Stimulated activated memory B cell treated with anti-CD40 and anti-IgM and Interleukin-4, amounts not matched to agents 10 μg/mL and 1 μg/mL and 100 μg/mL, for 72 hours (primary cell): ENCODE results near the gene SCNN1G.

Source experiments
- ATAC-seq: fragments of 150-1000 bp; cut with Tn5 transposase; 2 replicates; pipeline ENCODE4 v1.10.0; 2021
- H3K27ac Mint-ChIP-seq: one replicate; pipeline ENCODE4 v1.8.0; 2022; ENCODE audit warnings: mild to moderate bottlenecking, mixed read lengths
- H3K27me3 Mint-ChIP-seq: one replicate; pipeline ENCODE4 v1.8.0; 2022; ENCODE audit warnings: mixed read lengths
- H3K36me3 Mint-ChIP-seq: one replicate; pipeline ENCODE4 v1.8.0; 2022; ENCODE audit warnings: mixed read lengths
- H3K4me1 Mint-ChIP-seq: one replicate; pipeline ENCODE4 v1.8.0; 2022; ENCODE audit warnings: mixed read lengths
- H3K4me3 Mint-ChIP-seq: one replicate; pipeline ENCODE4 v1.8.0; 2022; ENCODE audit warnings: mild to moderate bottlenecking, moderate library complexity, mixed read lengths
- H3K9me3 Mint-ChIP-seq: one replicate; pipeline ENCODE4 v1.8.0; 2022; ENCODE audit warnings: mixed read lengths

The SCNN1G gene

GRCh38 chr16:23209606-23210005, 27.1 kb downstream of the SCNN1G start:
- Mint-ChIP-seq H3K27ac (no peak overlapping the region), H3K4me1 (peaks cover 4% of the 10 kb centered on the region), H3K27me3 (peaks cover 33% of the 10 kb centered on the region), H3K4me3 (no peak overlapping the region), H3K36me3 (no peaks in the 10 kb centered on the region), H3K9me3 (no peaks in the 10 kb centered on the region)
- ATAC-seq: no peak

DNA sequence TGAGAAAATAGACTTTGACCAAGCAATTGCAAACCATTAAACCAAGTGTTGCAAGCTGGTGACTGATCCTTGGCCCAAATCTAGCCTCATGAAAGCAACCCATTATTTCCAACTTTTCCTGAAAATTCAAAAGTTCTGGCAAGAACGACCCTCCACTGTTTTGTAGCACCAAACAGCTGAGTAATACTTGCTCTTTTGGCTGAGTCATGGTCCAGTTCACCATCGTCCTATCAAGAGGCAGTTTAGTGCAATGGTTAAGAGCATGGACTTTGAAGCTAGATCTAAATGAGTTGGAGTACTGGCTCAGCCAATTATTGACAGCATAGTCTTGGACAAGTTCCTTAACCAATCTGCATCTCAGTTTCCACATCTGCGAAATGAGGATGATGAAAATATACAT, 31.3 kb downstream of the SCNN1G start:
- H3K9me3 Mint-ChIP-seq: no peaks in the 10 kb centered on the region
- peaks cover 10% of the 10 kb centered on the region for H3K4me1 Mint-ChIP-seq
- H3K27ac Mint-ChIP-seq: no peak overlapping the region
- peaks cover 18% of the 10 kb centered on the region for H3K27me3 Mint-ChIP-seq
- no peaks in the 10 kb centered on the region for H3K36me3 Mint-ChIP-seq
- ATAC-seq: no peak
- no peak overlapping the region for H3K4me3 Mint-ChIP-seq

GRCh38 chr16:23214796-23215195, 32.3 kb downstream of the SCNN1G start:
- Mint-ChIP-seq H3K9me3 (no peaks in the 10 kb centered on the region), H3K4me3 (no peak overlapping the region), H3K36me3 (no peaks in the 10 kb centered on the region), H3K27ac (no peak overlapping the region), H3K27me3 (peaks cover 16% of the 10 kb centered on the region), H3K4me1 (peaks cover 10% of the 10 kb centered on the region)
- no peak for ATAC-seq

GRCh38 chr16:23215435-23215834, 32.9 kb downstream of the SCNN1G start:
- Mint-ChIP-seq H3K27me3 (peaks cover 19% of the 10 kb centered on the region), H3K4me3 (no peak overlapping the region), H3K27ac (no peak overlapping the region), H3K9me3 (no peaks in the 10 kb centered on the region), H3K4me1 (peaks cover 10% of the 10 kb centered on the region), H3K36me3 (no peaks in the 10 kb centered on the region)
- ATAC-seq: no peak

GRCh38 chr16:23216658-23217246, 34.2 kb downstream of the SCNN1G start:
- H3K4me3 Mint-ChIP-seq: no peak overlapping the region
- H3K4me1 Mint-ChIP-seq: peaks cover 10% of the 10 kb centered on the region
- H3K27me3 Mint-ChIP-seq: peaks cover 19% of the 10 kb centered on the region
- no peak for ATAC-seq
- no peaks in the 10 kb centered on the region for H3K36me3 Mint-ChIP-seq
- no peaks in the 10 kb centered on the region for H3K9me3 Mint-ChIP-seq
- no peak overlapping the region for H3K27ac Mint-ChIP-seq

GRCh38 chr16:23217646-23218045, 35.1 kb downstream of the SCNN1G start:
- peaks cover 10% of the 10 kb centered on the region for H3K4me1 Mint-ChIP-seq
- ATAC-seq: no peak
- H3K4me3 Mint-ChIP-seq: no peak overlapping the region
- no peaks in the 10 kb centered on the region for H3K36me3 Mint-ChIP-seq
- H3K27me3 Mint-ChIP-seq: peaks cover 19% of the 10 kb centered on the region
- H3K9me3 Mint-ChIP-seq: no peaks in the 10 kb centered on the region
- H3K27ac Mint-ChIP-seq: no peak overlapping the region

GRCh38 chr16:23222929-23223328, 40.4 kb downstream of the SCNN1G start:
- no peaks in the 10 kb centered on the region for H3K4me1 Mint-ChIP-seq
- peaks cover 17% of the 10 kb centered on the region for H3K27me3 Mint-ChIP-seq
- peaks cover 4% of the 10 kb centered on the region for H3K9me3 Mint-ChIP-seq
- no peak overlapping the region for H3K27ac Mint-ChIP-seq
- no peak overlapping the region for H3K4me3 Mint-ChIP-seq
- no peak for ATAC-seq
- H3K36me3 Mint-ChIP-seq: no peaks in the 10 kb centered on the region

- H3K27ac Mint-ChIP-seq: no peak overlapping the region
- H3K9me3 Mint-ChIP-seq: peaks cover 7% of the 10 kb centered on the region
- H3K4me3 Mint-ChIP-seq: no peak overlapping the region
- ATAC-seq: no peak
- H3K27me3 Mint-ChIP-seq: peaks cover 21% of the 10 kb centered on the region
- no peaks in the 10 kb centered on the region for H3K4me1 Mint-ChIP-seq
- no peaks in the 10 kb centered on the region for H3K36me3 Mint-ChIP-seq
These were observed 40.8 kb downstream of the SCNN1G start for GRCh38 chr16:23223368-23223767.

DNA sequence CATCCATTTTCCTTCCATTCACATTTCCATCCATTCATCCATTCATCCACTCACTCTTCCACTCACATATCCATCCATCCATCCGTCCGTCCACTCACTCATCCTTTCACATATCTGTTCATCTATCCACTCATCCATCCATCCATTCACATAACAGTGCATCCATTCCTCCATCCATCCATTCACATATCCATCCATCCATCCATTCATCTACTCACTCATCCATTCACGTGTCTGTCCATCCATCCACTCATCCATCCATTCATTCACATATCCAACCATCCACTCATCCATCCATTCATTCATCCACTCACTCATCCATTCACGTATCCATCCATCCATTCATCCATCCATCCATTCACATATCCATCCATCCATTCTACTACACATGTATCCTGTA, 42.6 kb downstream of the SCNN1G start:
- H3K4me1 Mint-ChIP-seq: no peaks in the 10 kb centered on the region
- peaks cover 7% of the 10 kb centered on the region for H3K9me3 Mint-ChIP-seq
- H3K36me3 Mint-ChIP-seq: no peaks in the 10 kb centered on the region
- H3K4me3 Mint-ChIP-seq: no peak overlapping the region
- H3K27ac Mint-ChIP-seq: no peak overlapping the region
- ATAC-seq: no peak
- peaks cover 13% of the 10 kb centered on the region for H3K27me3 Mint-ChIP-seq

DNA sequence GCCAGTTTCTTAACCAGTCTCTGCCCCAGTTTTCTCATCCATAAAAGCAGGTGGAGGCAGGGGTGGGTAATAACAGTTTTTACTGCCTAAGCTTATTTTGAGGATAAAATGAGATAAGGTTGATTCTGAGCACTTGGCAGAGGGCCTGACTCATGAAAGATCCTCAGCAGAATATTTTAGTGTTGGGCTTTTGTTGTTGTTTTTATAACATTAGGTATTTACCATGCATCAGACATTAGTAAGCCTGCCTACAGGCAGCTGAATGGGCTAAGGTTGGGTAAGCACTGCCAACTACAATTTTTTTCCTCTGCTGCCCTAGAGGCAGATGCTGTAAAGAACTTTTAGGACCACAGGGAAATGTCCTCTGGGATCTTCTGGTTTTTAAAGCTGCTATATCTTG, 43.1 kb downstream of the SCNN1G start:
- Mint-ChIP-seq H3K4me1 (no peaks in the 10 kb centered on the region), H3K36me3 (no peaks in the 10 kb centered on the region), H3K27ac (no peak overlapping the region), H3K9me3 (peaks cover 7% of the 10 kb centered on the region), H3K27me3 (peaks cover 13% of the 10 kb centered on the region), H3K4me3 (no peak overlapping the region)
- ATAC-seq: no peak

DNA sequence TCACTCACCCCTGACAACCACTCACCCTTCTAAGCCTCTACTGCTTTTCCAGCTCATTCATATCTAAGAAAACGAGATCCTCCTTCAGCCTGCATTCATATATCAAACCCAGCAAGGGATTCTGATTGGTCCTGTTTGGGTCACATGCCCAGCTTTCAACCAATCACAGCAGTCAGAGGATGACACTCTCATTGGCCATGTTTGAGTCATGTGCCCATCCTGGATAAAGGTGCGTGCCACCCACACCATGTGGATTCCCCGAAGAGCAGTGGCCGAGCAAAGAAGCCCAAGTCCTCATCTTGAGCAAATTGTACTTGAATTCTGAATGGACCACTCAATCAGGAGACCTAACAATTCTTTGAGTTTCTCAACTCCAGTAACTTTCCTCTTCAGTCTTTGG, 45.0 kb downstream of the SCNN1G start:
- Mint-ChIP-seq H3K36me3 (no peaks in the 10 kb centered on the region), H3K4me1 (no peaks in the 10 kb centered on the region), H3K9me3 (peaks cover 7% of the 10 kb centered on the region), H3K4me3 (no peak overlapping the region), H3K27me3 (peaks cover 24% of the 10 kb centered on the region), H3K27ac (no peak overlapping the region)
- ATAC-seq: no peak

DNA sequence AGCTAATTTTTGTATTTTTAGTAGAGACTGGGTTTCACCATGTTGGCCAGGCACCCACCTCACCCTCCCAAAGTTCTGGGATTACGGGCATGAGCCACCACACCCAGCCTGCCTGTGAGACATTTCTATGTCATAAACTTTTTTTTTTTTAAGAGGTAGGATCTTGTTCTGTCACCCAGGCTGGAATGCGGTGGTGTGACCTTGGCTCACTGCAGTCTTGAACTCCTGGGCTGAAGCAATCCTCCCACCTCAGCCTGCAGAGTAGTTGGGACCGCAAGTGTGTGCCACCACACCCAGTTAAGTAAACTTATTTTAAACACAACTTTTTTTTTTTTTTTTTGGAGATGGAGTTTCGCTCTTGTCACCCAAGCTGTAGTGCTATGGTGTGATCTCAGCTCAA, 47.2 kb downstream of the SCNN1G start:
- H3K4me3 Mint-ChIP-seq: no peak overlapping the region
- peaks cover 24% of the 10 kb centered on the region for H3K27me3 Mint-ChIP-seq
- ATAC-seq: no peak
- peaks cover 7% of the 10 kb centered on the region for H3K9me3 Mint-ChIP-seq
- no peaks in the 10 kb centered on the region for H3K4me1 Mint-ChIP-seq
- no peak overlapping the region for H3K27ac Mint-ChIP-seq
- no peaks in the 10 kb centered on the region for H3K36me3 Mint-ChIP-seq

GRCh38 chr16:23232806-23233205, 50.3 kb downstream of the SCNN1G start:
- Mint-ChIP-seq H3K27ac (no peak overlapping the region), H3K27me3 (peaks cover 32% of the 10 kb centered on the region), H3K4me1 (no peaks in the 10 kb centered on the region), H3K36me3 (no peaks in the 10 kb centered on the region), H3K9me3 (peaks cover 2% of the 10 kb centered on the region), H3K4me3 (no peak overlapping the region)
- ATAC-seq: no peak

- no peaks in the 10 kb centered on the region for H3K36me3 Mint-ChIP-seq
- ATAC-seq: no peak
- no peaks in the 10 kb centered on the region for H3K9me3 Mint-ChIP-seq
- H3K4me3 Mint-ChIP-seq: no peak overlapping the region
- H3K27me3 Mint-ChIP-seq: peaks cover 29% of the 10 kb centered on the region
- no peak overlapping the region for H3K27ac Mint-ChIP-seq
- no peaks in the 10 kb centered on the region for H3K4me1 Mint-ChIP-seq
These were observed 52.6 kb downstream of the SCNN1G start for GRCh38 chr16:23235176-23235575.

- no peaks in the 10 kb centered on the region for H3K9me3 Mint-ChIP-seq
- no peak overlapping the region for H3K4me3 Mint-ChIP-seq
- H3K27ac Mint-ChIP-seq: no peak overlapping the region
- no peaks in the 10 kb centered on the region for H3K36me3 Mint-ChIP-seq
- no peaks in the 10 kb centered on the region for H3K4me1 Mint-ChIP-seq
- ATAC-seq: no peak
- peaks cover 22% of the 10 kb centered on the region for H3K27me3 Mint-ChIP-seq
These were observed 54.4 kb downstream of the SCNN1G start for GRCh38 chr16:23236983-23237382.

DNA sequence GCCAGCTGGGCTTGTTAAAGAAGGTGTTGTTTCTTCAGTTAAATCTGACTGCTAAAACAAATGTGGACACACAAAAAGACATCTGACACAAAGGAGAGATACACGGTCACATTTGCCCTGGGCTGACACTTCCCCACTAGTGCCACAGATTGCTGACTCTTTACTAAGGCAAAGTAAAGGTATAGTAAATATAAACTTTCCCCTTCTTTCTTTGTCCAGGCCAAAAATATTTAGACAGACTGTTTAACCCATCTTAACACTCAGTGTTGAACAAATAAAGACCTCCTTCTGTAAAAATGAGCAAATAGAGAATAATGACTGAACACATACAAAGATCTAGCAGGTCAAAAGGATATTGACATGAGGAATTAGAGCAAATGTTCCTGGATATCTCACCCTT, 58.4 kb downstream of the SCNN1G start:
- peaks cover 12% of the 10 kb centered on the region for H3K9me3 Mint-ChIP-seq
- H3K27me3 Mint-ChIP-seq: peaks cover 18% of the 10 kb centered on the region
- no peaks in the 10 kb centered on the region for H3K36me3 Mint-ChIP-seq
- H3K27ac Mint-ChIP-seq: no peak overlapping the region
- no peaks in the 10 kb centered on the region for H3K4me1 Mint-ChIP-seq
- H3K4me3 Mint-ChIP-seq: no peak overlapping the region
- ATAC-seq: no peak

DNA sequence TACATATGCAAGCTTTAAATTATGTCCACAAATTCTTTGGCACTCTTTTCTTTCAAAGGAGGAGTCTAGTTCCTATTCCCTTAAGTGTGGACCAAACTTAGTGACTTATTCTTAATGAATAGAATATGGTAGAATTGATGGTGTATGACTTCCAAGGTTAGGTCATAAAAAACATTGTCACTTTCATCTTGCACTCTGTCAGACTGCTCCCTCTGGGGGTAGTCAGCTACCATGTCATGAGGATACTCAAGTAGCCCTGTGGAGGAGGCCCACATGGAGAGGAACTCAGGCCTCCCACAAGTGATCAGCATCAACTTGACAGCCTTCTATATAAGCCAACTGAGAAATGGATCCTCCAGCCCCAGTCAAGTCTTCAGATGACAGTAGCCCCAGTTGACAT, 61.6 kb downstream of the SCNN1G start:
- Mint-ChIP-seq H3K27me3 (no peaks in the 10 kb centered on the region), H3K27ac (no peak overlapping the region), H3K9me3 (peaks cover 12% of the 10 kb centered on the region), H3K4me3 (no peak overlapping the region), H3K4me1 (no peaks in the 10 kb centered on the region), H3K36me3 (no peaks in the 10 kb centered on the region)
- no peak for ATAC-seq
